D721Med (cell line): ENCODE measurements around the gene CRYBA1.

Source experiments
- DNase-seq: peaks from one replicate; pipeline ENCODE4 v3.0.0; 2011; ENCODE audit warnings: low spot score; ENCODE audit not compliant: insufficient read length
- FAIRE-seq: peaks from 2 replicates; lab custom pipeline; 2011; peaks lifted over from hg19 to GRCh38; lab: Jason Lieb, UNC
- TF ChIP-seq, protein P1 (sequence below): IDR thresholded peaks from 2 replicates; pipeline ENCODE4 v1.5.1; 2012; ENCODE audit warnings: mild to moderate bottlenecking, control low read depth; ENCODE audit not compliant: insufficient read depth; ENCODE audit errors: missing control alignments

The CRYBA1 gene

GRCh38 chr17:29283496-29283895 is 36.8 kb downstream of the CRYBA1 start:
- FAIRE-seq (no peak), DNase-seq (no peak)
- TF ChIP-seq, protein P1, sequence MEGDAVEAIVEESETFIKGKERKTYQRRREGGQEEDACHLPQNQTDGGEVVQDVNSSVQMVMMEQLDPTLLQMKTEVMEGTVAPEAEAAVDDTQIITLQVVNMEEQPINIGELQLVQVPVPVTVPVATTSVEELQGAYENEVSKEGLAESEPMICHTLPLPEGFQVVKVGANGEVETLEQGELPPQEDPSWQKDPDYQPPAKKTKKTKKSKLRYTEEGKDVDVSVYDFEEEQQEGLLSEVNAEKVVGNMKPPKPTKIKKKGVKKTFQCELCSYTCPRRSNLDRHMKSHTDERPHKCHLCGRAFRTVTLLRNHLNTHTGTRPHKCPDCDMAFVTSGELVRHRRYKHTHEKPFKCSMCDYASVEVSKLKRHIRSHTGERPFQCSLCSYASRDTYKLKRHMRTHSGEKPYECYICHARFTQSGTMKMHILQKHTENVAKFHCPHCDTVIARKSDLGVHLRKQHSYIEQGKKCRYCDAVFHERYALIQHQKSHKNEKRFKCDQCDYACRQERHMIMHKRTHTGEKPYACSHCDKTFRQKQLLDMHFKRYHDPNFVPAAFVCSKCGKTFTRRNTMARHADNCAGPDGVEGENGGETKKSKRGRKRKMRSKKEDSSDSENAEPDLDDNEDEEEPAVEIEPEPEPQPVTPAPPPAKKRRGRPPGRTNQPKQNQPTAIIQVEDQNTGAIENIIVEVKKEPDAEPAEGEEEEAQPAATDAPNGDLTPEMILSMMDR: peak; percentile 3

DNA sequence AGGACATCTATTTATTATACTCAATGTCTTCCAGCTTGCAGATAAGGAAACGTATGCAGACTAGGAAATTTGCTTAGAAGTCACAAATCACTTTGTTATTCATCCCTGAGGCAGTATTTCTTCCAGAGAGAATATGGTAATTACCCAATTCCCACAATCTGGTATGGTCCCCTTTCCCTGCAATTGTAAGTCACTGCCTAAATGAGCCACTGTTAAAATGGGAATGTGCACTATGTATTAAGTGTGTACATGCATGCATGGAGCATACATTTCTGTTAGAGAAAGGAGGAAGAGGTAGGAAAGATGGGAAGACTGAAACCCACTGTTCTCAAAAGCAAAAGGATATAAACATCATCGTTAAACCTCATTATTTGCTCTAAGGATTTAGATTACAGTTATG is 37.3 kb downstream of the CRYBA1 start:
- no peak for FAIRE-seq
- no peak for DNase-seq
- TF ChIP-seq, protein P1: no peak

DNA sequence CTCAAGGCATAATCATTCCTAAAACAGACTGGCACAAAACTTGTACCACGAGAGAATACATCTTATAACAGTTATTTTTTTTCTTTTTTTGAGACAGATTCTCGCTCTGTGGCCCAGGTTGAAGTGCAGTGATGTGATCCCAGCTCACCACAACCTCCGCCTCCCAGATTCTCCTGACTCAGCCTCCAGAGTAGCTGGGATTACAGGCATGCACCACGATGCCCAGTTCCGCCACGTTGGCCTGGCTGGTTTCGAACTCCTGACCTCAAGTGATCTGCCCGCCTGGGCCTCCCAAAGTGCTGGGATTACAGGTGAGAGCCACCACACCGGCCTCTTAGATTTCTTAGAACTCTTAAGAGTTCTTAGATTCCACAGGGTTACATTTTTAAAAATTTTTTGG is 43.2 kb downstream of the CRYBA1 start:
- DNase-seq (no peak), FAIRE-seq (no peak)
- TF ChIP-seq, protein P1: no peak

DNA sequence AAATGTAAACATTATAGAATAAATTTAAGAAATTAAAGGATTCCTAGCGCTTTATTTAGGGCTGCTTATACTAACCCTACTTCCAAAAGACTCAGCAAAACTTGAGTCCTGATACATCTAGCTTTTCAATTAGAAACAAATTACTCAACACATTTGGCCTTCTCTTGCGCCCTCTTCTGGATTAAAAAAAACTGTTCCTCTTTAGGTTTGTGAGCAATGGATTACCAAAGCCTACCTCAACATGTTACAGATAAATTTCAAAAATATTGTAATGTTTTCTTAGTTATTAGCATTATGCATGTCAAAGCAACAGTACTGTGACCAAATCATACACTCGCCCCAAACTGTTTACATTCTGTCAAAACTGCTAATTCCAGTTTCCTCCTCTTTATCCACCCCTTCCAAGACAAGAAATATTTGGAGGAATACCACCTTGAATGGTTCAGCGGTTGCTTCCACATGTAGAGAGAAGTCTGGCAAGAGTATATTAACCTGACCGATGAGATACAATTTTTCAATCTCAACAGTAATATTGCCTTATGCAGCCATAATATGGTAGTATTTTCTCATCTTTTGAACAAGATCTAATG is 44.6 kb downstream of the CRYBA1 start:
- DNase-seq: no peak
- TF ChIP-seq, protein P1: peak; percentile 91
- FAIRE-seq: no peak

DNA sequence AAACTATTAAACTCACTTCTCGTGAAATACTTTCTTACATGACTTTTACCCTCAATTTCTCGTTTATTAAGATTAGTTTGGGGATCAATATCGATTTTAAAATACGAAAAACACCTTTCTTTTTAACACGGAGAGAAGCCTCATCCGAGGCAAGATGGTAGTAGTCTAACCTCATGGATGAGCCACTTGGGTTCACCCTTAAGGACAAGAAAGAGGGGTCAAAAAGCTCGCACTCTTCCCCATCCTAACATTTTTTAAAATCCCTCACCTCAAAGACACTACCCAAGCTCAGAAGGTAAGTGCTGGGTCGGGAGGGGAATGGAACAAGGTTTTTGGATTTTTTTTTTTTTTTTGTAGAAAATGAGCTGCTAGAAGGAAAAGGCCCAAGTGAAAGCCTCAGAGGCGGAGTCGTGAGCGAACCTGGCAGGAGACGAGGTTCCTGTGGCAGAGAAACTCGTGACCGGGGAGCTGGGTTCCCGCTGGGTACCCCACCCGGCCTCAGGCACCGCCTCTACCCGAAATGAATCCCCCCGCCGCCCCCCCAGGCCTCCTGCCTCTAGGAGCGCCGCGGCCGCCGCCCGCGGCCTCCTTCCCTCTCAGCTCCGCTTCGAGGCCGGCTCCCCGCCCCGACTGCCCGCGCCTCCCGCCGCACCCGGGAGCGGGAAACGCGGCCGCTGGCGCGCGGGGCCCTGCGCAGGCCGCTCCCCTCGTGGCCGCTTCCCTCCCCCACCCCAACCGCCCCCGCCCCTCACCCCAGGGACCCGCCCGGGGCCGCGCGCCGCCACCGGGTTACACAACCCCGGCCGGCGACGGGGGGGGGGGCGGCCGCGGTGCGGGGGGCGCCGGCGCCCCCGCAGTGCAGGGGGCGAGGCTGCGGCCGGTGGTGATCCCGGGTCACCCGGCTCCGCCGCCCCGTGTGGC is 45.7 kb downstream of the CRYBA1 start:
- no peak for DNase-seq
- TF ChIP-seq, protein P1: no peak
- no peak for FAIRE-seq

DNA sequence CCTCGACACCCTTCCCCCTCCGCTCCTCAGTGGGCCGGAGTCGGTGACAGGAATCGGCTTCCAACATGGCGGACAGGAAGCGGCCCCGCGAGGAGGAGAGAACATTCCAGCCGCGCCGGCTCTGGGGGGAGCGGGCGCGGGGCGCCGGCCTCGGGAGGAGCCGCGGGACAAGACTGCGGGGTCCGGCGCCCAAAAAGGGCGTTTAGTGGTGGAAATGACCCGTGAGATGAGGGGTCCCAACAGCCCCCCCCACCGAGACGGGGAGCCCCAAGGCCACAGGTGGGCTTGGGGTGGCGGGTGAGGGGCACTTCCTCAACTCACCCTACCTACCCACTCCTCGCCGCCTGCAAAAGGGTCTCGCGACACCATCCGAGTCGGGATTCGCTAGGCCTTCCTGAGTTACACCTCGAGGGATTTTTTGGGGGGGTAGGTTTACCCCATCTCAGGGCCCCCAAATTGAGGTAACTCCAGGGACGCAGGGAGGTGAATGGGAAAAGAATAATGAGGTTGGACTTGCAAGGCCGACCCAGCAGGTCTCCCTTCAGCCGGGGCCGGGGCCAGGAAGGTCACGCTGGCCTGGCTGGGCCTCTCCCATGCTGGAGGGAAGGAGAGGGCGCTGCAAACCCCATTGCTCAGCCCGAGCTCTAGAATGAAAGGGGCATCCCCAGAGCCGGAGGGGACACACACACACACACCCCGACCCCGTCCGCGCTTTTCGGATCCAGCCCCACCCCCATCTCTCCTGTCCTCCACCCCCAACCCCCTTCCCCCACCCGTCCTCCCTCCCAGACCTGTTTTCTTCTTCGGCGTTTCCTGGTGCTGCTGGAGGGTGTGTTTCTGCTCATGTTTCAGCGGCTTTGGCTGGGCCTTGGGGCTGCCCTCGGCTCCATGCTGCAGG is 46.6 kb downstream of the CRYBA1 start:
- DNase-seq: no peak
- FAIRE-seq: no peak
- TF ChIP-seq, protein P1: no peak
